HCT116 (cell line): ENCODE data around the gene BCAS2. TPM values are rescaled to one million over a fixed set of nuclear protein-coding genes. Genes with fewer than 3 reads are reported as not detected.

ENCODE experiments used
- ATAC-seq: fragments of 200-7000 bp; cut with Tn5 transposase; 2 replicates; pipeline ENCODE4 v1.9.1; 2020; ENCODE audit warnings: mild to moderate bottlenecking, moderate library complexity
- BruUV-seq: library from RNA; stranded (reverse); fragments of 400-500 nt; replicated peaks from 2 replicates; lab custom pipeline; 2021; lab: Mats Ljungman, UMichigan
- CTCF ChIA-PET: fragments of 300-600 bp; sonication (Branson Sonifier 250); formaldehyde crosslinking; loops from one replicate; lab custom pipeline; 2021; ENCODE audit warnings: antibody characterized with exemption; lab: Charles Lee
- POLR2A ChIA-PET: fragments of 300-600, 350-600 bp; sonication (Branson Sonifier 250); formaldehyde crosslinking; loops from one replicate; lab custom pipeline; 2021; ENCODE audit warnings: antibody characterized with exemption; lab: Charles Lee
- RAD21 ChIA-PET, 2 experiments: fragments of 300-600 bp; sonication (Branson Sonifier 250); formaldehyde crosslinking; loops; one replicate each; lab custom pipeline; 2023; ENCODE audit warnings: low total read pairs in 2 of 2; ENCODE audit not compliant: uncharacterized antibody in 2 of 2, unreplicated experiment in 2 of 2, low non-redundant PET in 1 of 2; lab: Charles Lee
- DNase-seq: peaks from one replicate; pipeline ENCODE4 v3.0.0-alpha.2; 2010; ENCODE audit warnings: low read depth, low spot score
- H2AFZ ChIP-seq: fragments of 200-600 bp; shearing (Covaris generic), sonication (generic); 2 replicates; pipeline ENCODE4 v1.6.1; 2017; ENCODE audit warnings: low read depth, mixed run types, mixed read lengths, antibody characterized with exemption, low read length; ENCODE audit not compliant: poor library complexity, severe bottlenecking
- H3K27ac ChIP-seq: 2 replicates; pipeline ENCODE4 v1.5.1; 2012; ENCODE audit warnings: low read depth, low read length
- H3K27me3 ChIP-seq: fragments of 200-600 bp; sonication (generic); 2 replicates; pipeline ENCODE4 v1.6.1; 2016; ENCODE audit warnings: mixed run types, low read length, mixed read lengths; ENCODE audit not compliant: insufficient read depth
- H3K36me3 ChIP-seq, 2 experiments: fragments of 200-500 bp in 1 of 2; fragments of 200-600 bp in 1 of 2; sonication (Bioruptor generic) in 1 of 2; sonication (generic) in 1 of 2; 2 replicates each; pipeline versions ENCODE4 v1.5.1 to v1.6.1; 2014 to 2016; ENCODE audit warnings: low read length in 2 of 2, inconsistent platforms in 1 of 2, mixed read lengths in 1 of 2, mixed run types in 1 of 2; ENCODE audit not compliant: insufficient read depth in 2 of 2, control insufficient read depth in 1 of 2
- H3K4me1 ChIP-seq, 2 experiments: fragments of 200-600 bp in 1 of 2; sonication (generic) in 1 of 2; 2 replicates each; pipeline versions ENCODE4 v1.5.1 to v1.6.1; 2012 to 2017; ENCODE audit warnings: low read length in 2 of 2, inconsistent platforms in 1 of 2, mild to moderate bottlenecking in 1 of 2, mixed read lengths in 1 of 2, mixed run types in 1 of 2, moderate library complexity in 1 of 2; ENCODE audit not compliant: insufficient read depth in 2 of 2, control insufficient read depth in 1 of 2
- H3K4me2 ChIP-seq: fragments of 200-600 bp; sonication (generic); 2 replicates; pipeline ENCODE4 v1.6.1; 2017; ENCODE audit warnings: mixed run types, low read length, mixed read lengths
- H3K4me3 ChIP-seq, 2 experiments: fragments of 200-600 bp in 1 of 2; sonication (generic) in 1 of 2; replicated peaks in 1 of 2; 2 replicates each; pipeline ENCODE4 v1.5.1; 2011 to 2016; ENCODE audit warnings: low read length in 2 of 2, control low read depth in 1 of 2, low read depth in 1 of 2, mild to moderate bottlenecking in 1 of 2, mixed read lengths in 1 of 2, mixed run types in 1 of 2
- H3K79me2 ChIP-seq: fragments of 200-600 bp; sonication (generic); 2 replicates; pipeline ENCODE4 v1.6.1; 2017; ENCODE audit warnings: mild to moderate bottlenecking, mixed run types, low read length, moderate library complexity, mixed read lengths; ENCODE audit not compliant: insufficient read depth
- H3K9ac ChIP-seq: fragments of 200-600 bp; sonication (generic); 2 replicates; pipeline ENCODE4 v1.6.1; 2016; ENCODE audit warnings: low read length, mixed read lengths
- H3K9me2 ChIP-seq: fragments of 200-600 bp; sonication (generic), shearing (Covaris generic); 2 replicates; pipeline ENCODE4 v1.6.1; 2017; ENCODE audit warnings: mixed run types, mild to moderate bottlenecking, moderate library complexity; ENCODE audit not compliant: insufficient read depth
- H3K9me3 ChIP-seq, 2 experiments: fragments of 200-500 bp in 1 of 2; fragments of 200-600 bp in 1 of 2; sonication (Bioruptor generic) in 1 of 2; sonication (generic) in 1 of 2; 2 replicates each; pipeline ENCODE4 v1.6.1; 2014 to 2017; ENCODE audit warnings: low read length in 2 of 2, mixed read lengths in 2 of 2, inconsistent platforms in 1 of 2, low read depth in 1 of 2, mild to moderate bottlenecking in 1 of 2, mixed run types in 1 of 2, moderate library complexity in 1 of 2; ENCODE audit not compliant: control insufficient read depth in 1 of 2, insufficient read depth in 1 of 2
- H4K20me1 ChIP-seq: fragments of 200-600 bp; sonication (generic), shearing (Covaris generic); 2 replicates; pipeline ENCODE4 v1.6.1; 2017; ENCODE audit warnings: mixed run types, mild to moderate bottlenecking, moderate library complexity; ENCODE audit not compliant: insufficient read depth
- CEBPB ChIP-seq: IDR thresholded peaks from 2 replicates; pipeline ENCODE4 v1.6.1; 2012; ENCODE audit warnings: low read depth
- ELF1 ChIP-seq: IDR thresholded peaks from 2 replicates; pipeline ENCODE4 v1.6.1; 2012; ENCODE audit warnings: low read depth, borderline replicate concordance
- EZH2 ChIP-seq: fragments of 200-600 bp; sonication (generic); IDR thresholded peaks from 2 replicates; pipeline ENCODE4 v1.6.1; 2017; ENCODE audit warnings: antibody characterized with exemption, mixed run types
- POLR2A ChIP-seq: IDR thresholded peaks from 2 replicates; pipeline ENCODE4 v1.7.0; 2011; ENCODE audit warnings: borderline replicate concordance; ENCODE audit not compliant: insufficient read depth, insufficient read length; ENCODE audit errors: extremely low read depth
- POLR2AphosphoS5 ChIP-seq: IDR thresholded peaks from 2 replicates; pipeline ENCODE4 v1.6.1; 2011; ENCODE audit warnings: mild to moderate bottlenecking, low read depth, low read length, moderate library complexity
- RAD21 ChIP-seq: IDR thresholded peaks from 2 replicates; pipeline ENCODE4 v1.6.1; 2012; ENCODE audit warnings: low read depth, mild to moderate bottlenecking
- SP1 ChIP-seq: IDR thresholded peaks from 2 replicates; pipeline ENCODE4 v1.6.1; 2012; ENCODE audit warnings: low read depth
- SRF ChIP-seq: IDR thresholded peaks from 2 replicates; pipeline ENCODE4 v1.6.1; 2012; ENCODE audit warnings: low read depth
- YY1 ChIP-seq: IDR thresholded peaks from 2 replicates; pipeline ENCODE4 v1.6.1; 2011; ENCODE audit warnings: low read length, low read depth, moderate library complexity, mild to moderate bottlenecking; ENCODE audit not compliant: insufficient replicate concordance; ENCODE audit errors: extremely low read depth
- ZFX ChIP-seq: fragments of 450-650 bp; IDR thresholded peaks from 2 replicates; pipeline ENCODE4 v1.6.1; 2017
- intact Hi-C: fragments of 100-400 bp; cut with micrococcal nuclease; formaldehyde crosslinking; loops from 2 replicates; pipeline ENCODE4 v1.10.0; 2022
- total RNA-seq: library from RNA; stranded (reverse); gene quantifications from one replicate; pipeline ENCODE4 v1.2.1, GENCODE V29; 2021; ENCODE audit not compliant: unreplicated experiment

BCAS2 gene
- total RNA-seq, 1 experiment from 2014 or later = 45.2 TPM

DNA sequence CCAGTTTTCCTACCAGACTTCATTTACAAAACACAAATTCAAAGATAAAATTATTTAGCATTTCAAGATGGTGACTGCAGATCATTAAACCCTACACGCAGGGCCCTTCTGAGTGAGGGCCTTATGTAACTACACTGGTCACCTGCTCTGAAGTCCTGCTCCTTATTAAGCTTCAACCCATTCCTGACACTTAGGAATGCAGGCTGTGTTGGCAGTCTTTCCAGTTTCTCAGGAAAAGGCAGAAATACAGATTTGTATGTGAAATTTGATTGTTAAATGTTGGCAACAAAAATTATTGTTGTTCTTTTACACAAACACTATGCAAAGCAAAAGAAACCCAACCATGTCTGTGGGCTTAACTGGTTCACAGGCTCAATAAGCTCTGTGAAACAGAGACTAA is 25.8 kb upstream of the BCAS2 start:
- BruUV-seq = no TSS peak
- POLR2A ChIA-PET = no interaction called here

GRCh38 chr1:114597949-114598348 is 16.5 kb upstream of the BCAS2 start:
- no peaks in the 10 kb centered on the region for H3K27me3 ChIP-seq
- intact Hi-C loops = no loop called here
- no peaks in the 10 kb centered on the region for H3K79me2 ChIP-seq
- no peaks in the 10 kb centered on the region for H3K9me3 ChIP-seq
- no peak overlapping the region for H2AFZ ChIP-seq
- H3K9ac ChIP-seq = no peak overlapping the region
- TF ChIP-seq POLR2A = no peak
- TF ChIP-seq ELF1 = no peak
- TF ChIP-seq YY1 = no peak
- TF ChIP-seq EZH2 = no peak
- TF ChIP-seq, all 23 proteins: peak for 0
- no peak overlapping the region for H3K4me2 ChIP-seq
- H3K4me1 ChIP-seq = no peaks in the 10 kb centered on the region
- H3K9me2 ChIP-seq = no peaks in the 10 kb centered on the region
- no peaks in the 10 kb centered on the region; a peak in 1 of 4 replicates for H3K36me3 ChIP-seq
- ChIA-PET CTCF (no interaction called here), RAD21 (no interaction called here), POLR2A (no interaction called here)
- no peak overlapping the region for H3K4me3 ChIP-seq
- no peak overlapping the region for H3K27ac ChIP-seq
- H4K20me1 ChIP-seq = no peaks in the 10 kb centered on the region
- no peak for DNase-seq
- BruUV-seq = no TSS peak
- no peak for ATAC-seq

More for the DNA sequence above, 25.8 kb upstream of the BCAS2 start:
- no peak overlapping the region for H3K27ac ChIP-seq
- no peak for ATAC-seq
- no peak overlapping the region for H3K4me2 ChIP-seq
- H2AFZ ChIP-seq = no peak overlapping the region
- H4K20me1 ChIP-seq = no peaks in the 10 kb centered on the region
- no peak for DNase-seq
- no peaks in the 10 kb centered on the region for H3K36me3 ChIP-seq
- H3K9ac ChIP-seq = no peak overlapping the region
- H3K9me3 ChIP-seq = no peaks in the 10 kb centered on the region
- peaks cover 0 to 4% of the 10 kb centered on the region in 2 experiments; a peak in 1 of 4 replicates for H3K4me1 ChIP-seq
- no peak for TF ChIP-seq SRF
- no peak for TF ChIP-seq ELF1
- TF ChIP-seq CEBPB = no peak
- TF ChIP-seq RAD21 = no peak
- TF ChIP-seq ZFX = no peak
- TF ChIP-seq SP1 = no peak
- TF ChIP-seq POLR2AphosphoS5 = no peak
- no peak overlapping the region for H3K4me3 ChIP-seq
- ChIA-PET CTCF (no interaction called here), RAD21 (no interaction called here)
- no peaks in the 10 kb centered on the region for H3K9me2 ChIP-seq
- H3K79me2 ChIP-seq = no peaks in the 10 kb centered on the region
- H3K27me3 ChIP-seq = no peaks in the 10 kb centered on the region
- intact Hi-C loops = no loop called here
